Hepatocyte (in vitro differentiated cells): ENCODE measurements around the gene MZT2B.
"Not testable (repeated sequence)": the region's sequence is repeated elsewhere in the genome, so short reads cannot be mapped to it uniquely, and the experiment has no call there.

Source experiments
- EZH2 ChIP-seq: fragments of 200-600 bp; sonication (generic); IDR thresholded peaks from 2 replicates; pipeline ENCODE4 v1.6.1; 2016; ENCODE audit warnings: antibody characterized with exemption, mild to moderate bottlenecking, borderline replicate concordance
- EZH2phosphoT487 ChIP-seq: fragments of 200-600 bp; sonication (generic); IDR thresholded peaks from one replicate; pipeline ENCODE4 v1.6.1; 2018; ENCODE audit warnings: antibody characterized with exemption, mild to moderate bottlenecking, low read depth, moderate library complexity; ENCODE audit not compliant: unreplicated experiment, severe bottlenecking
- TF ChIP-seq, protein P1 (sequence below): fragments of 200-600 bp; sonication (generic); IDR thresholded peaks from 2 replicates; pipeline ENCODE4 v1.5.1; 2016; ENCODE audit warnings: antibody characterized with exemption, mild to moderate bottlenecking; ENCODE audit not compliant: poor library complexity

- TF ChIP-seq, protein P1, sequence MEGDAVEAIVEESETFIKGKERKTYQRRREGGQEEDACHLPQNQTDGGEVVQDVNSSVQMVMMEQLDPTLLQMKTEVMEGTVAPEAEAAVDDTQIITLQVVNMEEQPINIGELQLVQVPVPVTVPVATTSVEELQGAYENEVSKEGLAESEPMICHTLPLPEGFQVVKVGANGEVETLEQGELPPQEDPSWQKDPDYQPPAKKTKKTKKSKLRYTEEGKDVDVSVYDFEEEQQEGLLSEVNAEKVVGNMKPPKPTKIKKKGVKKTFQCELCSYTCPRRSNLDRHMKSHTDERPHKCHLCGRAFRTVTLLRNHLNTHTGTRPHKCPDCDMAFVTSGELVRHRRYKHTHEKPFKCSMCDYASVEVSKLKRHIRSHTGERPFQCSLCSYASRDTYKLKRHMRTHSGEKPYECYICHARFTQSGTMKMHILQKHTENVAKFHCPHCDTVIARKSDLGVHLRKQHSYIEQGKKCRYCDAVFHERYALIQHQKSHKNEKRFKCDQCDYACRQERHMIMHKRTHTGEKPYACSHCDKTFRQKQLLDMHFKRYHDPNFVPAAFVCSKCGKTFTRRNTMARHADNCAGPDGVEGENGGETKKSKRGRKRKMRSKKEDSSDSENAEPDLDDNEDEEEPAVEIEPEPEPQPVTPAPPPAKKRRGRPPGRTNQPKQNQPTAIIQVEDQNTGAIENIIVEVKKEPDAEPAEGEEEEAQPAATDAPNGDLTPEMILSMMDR = not testable (repeated sequence)
- not testable (repeated sequence) for TF ChIP-seq EZH2, EZH2phosphoT487
Measured at GRCh38 chr2:130154423-130154770, 27.7 kb upstream of the MZT2B start.
